Measurements from ENCODE around the gene AMFR. TPM values are rescaled to one million over a fixed set of nuclear protein-coding genes. Genes with fewer than 3 reads are reported as not detected.

The AMFR gene
- total and polyA plus RNA-seq, 2 of the 13 experiments (the other 11 are each of a cell fraction or from before 2014, with no cell fraction given), result 52.9 to 108 TPM

GRCh38 chr16:56417138-56417537 lies 8.2 kb downstream of the AMFR start:
- no peak for DNase-seq (ENCODE audit: low spot score)
- Histone ChIP-seq H3K9ac (ENCODE audit: insufficient read depth, low read depth, low read length) (no peak overlapping the region), H3K4me1 (ENCODE audit: insufficient read depth, low read length) (peaks cover 37% of the 10 kb centered on the region), H3K27me3 (ENCODE audit: control insufficient read depth in 1 of 2, insufficient read depth in 2 of 2, low read length in 2 of 2) (no peaks in the 10 kb centered on the region), H3K79me2 (ENCODE audit: insufficient read depth, low read length) (peaks cover 77% of the 10 kb centered on the region), H3K4me2 (ENCODE audit: low read depth, low read length) (no peak overlapping the region), H3K36me3 (replicated peaks in 1 of 2; ENCODE audit: control insufficient read depth in 1 of 2, insufficient read depth in 2 of 2, low read length in 2 of 2) (peaks cover 5 to 24% of the 10 kb centered on the region in 2 experiments), H3K4me3 (replicated peaks in 1 of 3; ENCODE audit: insufficient read depth in 1 of 3, low read depth in 2 of 3, low read length in 3 of 3) (no peak overlapping the region), H4K20me1 (ENCODE audit: insufficient read depth, low read length) (peaks cover under 1% of the 10 kb centered on the region; the same call in 1 of the 2 replicates), H3K27ac (ENCODE audit: extremely low read length, insufficient read depth, low read length) (no peak overlapping the region), H3K9me3 (ENCODE audit: low read length) (no peaks in the 10 kb centered on the region), H2AFZ (ENCODE audit: low read length) (no peak overlapping the region)
- no TSS peak for BruUV-seq (replicated peaks)
- in situ Hi-C loops (cut with HindIII; ENCODE audit: extremely low pct_ligation_motif_present, low pct_unique_long_range_greater_than_20kb) (no loop called here), intact Hi-C loops (cut with micrococcal nuclease; ENCODE audit: unreplicated experiment) (no loop called here)
- ATAC-seq, result no peak
- no peak for FAIRE-seq
- ChIA-PET CTCF (ENCODE audit: low intra/inter-chr PET ratio, low total read pairs) (no interaction called here), POLR2A (no interaction called here)
- WGBS (ENCODE audit: low lambda C conversion rate), result 96% methylated on average over 4 of the region's 4 CpGs
- TF ChIP-seq, protein P1, sequence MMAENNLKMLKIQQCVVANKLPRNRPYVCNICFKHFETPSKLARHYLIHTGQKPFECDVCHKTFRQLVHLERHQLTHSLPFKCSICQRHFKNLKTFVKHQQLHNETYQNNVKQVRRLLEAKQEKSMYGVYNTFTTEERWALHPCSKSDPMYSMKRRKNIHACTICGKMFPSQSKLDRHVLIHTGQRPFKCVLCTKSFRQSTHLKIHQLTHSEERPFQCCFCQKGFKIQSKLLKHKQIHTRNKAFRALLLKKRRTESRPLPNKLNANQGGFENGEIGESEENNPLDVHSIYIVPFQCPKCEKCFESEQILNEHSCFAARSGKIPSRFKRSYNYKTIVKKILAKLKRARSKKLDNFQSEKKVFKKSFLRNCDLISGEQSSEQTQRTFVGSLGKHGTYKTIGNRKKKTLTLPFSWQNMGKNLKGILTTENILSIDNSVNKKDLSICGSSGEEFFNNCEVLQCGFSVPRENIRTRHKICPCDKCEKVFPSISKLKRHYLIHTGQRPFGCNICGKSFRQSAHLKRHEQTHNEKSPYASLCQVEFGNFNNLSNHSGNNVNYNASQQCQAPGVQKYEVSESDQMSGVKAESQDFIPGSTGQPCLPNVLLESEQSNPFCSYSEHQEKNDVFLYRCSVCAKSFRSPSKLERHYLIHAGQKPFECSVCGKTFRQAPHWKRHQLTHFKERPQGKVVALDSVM (CRISPR knock-in tag; IDR thresholded peaks at IDR 0.05), result peak; percentile 91
- peak; percentile 27; the same call in 1 of the 2 replicates for TF ChIP-seq ZNF460 (CRISPR knock-in tag; IDR thresholded peaks at IDR 0.05; ENCODE audit: borderline replicate concordance)
- 0 out of 2 replicates have a peak, but pooled peaks have one; percentile 13 for TF ChIP-seq PHF21A (CRISPR knock-in tag; IDR thresholded peaks at IDR 0.05)
- TF ChIP-seq ZNF44 (CRISPR knock-in tag; IDR thresholded peaks at IDR 0.05), result no peak
- peak; percentile 49; the same call in 1 of the 2 replicates for TF ChIP-seq ZMYM3 (CRISPR knock-in tag; IDR thresholded peaks at IDR 0.05)
- TF ChIP-seq SALL1 (CRISPR knock-in tag; IDR thresholded peaks at IDR 0.05), result 0 out of 2 replicates have a peak, but pooled peaks have one; percentile 17
- TF ChIP-seq NR2F6 (IDR thresholded peaks at IDR 0.05), result no peak
- TF ChIP-seq NR2F6 (CRISPR knock-in tag; IDR thresholded peaks at IDR 0.05), result peak; percentile 43; the same call in 1 of the 2 replicates
- TF ChIP-seq MBNL3 (CRISPR knock-in tag; conservative IDR thresholded peaks at IDR 0.05), result no peak
